DOHH2 (cell line): ENCODE data around the gene TLR9.
A peak's percentile ranks its signal among the peaks of the same experiment; 100 is the strongest.

Experiments
- H3F3A ChIP-seq: fragments of 200-600 bp; sonication (generic), shearing (Covaris generic); 2 replicates; pipeline ENCODE4 v1.6.0; 2016; ENCODE audit warnings: antibody characterized with exemption, mild to moderate bottlenecking; ENCODE audit not compliant: control insufficient read depth, insufficient read depth
- H3K27ac ChIP-seq: fragments of 200-600 bp; sonication (generic); 2 replicates; pipeline ENCODE4 v1.5.1; 2014; ENCODE audit warnings: low read depth, mild to moderate bottlenecking, low read length, moderate library complexity
- H3K27me3 ChIP-seq: fragments of 200-600 bp; sonication (generic); 2 replicates; pipeline ENCODE4 v1.6.1; 2014; ENCODE audit warnings: mild to moderate bottlenecking, low read length, mixed read lengths; ENCODE audit not compliant: control insufficient read depth
- H3K36me3 ChIP-seq: fragments of 200-600 bp; sonication (generic); 2 replicates; pipeline ENCODE4 v1.6.1; 2014; ENCODE audit warnings: mild to moderate bottlenecking, low read length, moderate library complexity, mixed read lengths; ENCODE audit not compliant: control insufficient read depth
- H3K4me1 ChIP-seq: fragments of 200-600 bp; sonication (generic); 2 replicates; pipeline ENCODE4 v1.6.1; 2014; ENCODE audit warnings: mild to moderate bottlenecking, low read length, mixed read lengths; ENCODE audit not compliant: control insufficient read depth
- H3K4me2 ChIP-seq: fragments of 200-600 bp; sonication (generic); 2 replicates; pipeline ENCODE4 v1.6.0; 2014; ENCODE audit warnings: mild to moderate bottlenecking, low read length, moderate library complexity
- H3K4me3 ChIP-seq: fragments of 200-600 bp; sonication (generic); 2 replicates; pipeline ENCODE4 v1.5.1; 2014; ENCODE audit warnings: mild to moderate bottlenecking, low read length, mixed read lengths
- H3K79me2 ChIP-seq: fragments of 200-600 bp; sonication (generic); 2 replicates; pipeline ENCODE4 v1.6.1; 2014; ENCODE audit warnings: mild to moderate bottlenecking, low read length, mixed read lengths; ENCODE audit not compliant: control insufficient read depth
- H3K9me2 ChIP-seq: fragments of 200-600 bp; sonication (generic); replicated peaks from 2 replicates; pipeline ENCODE4 v1.6.1; 2014; ENCODE audit warnings: mild to moderate bottlenecking, low read length, mixed read lengths; ENCODE audit not compliant: control insufficient read depth
- H3K9me3 ChIP-seq: fragments of 200-600 bp; sonication (generic); 2 replicates; pipeline ENCODE4 v1.6.1; 2014; ENCODE audit warnings: antibody characterized with exemption, low read length, mixed read lengths; ENCODE audit not compliant: control insufficient read depth, insufficient read depth
- H4K20me1 ChIP-seq: fragments of 200-600 bp; sonication (generic); 2 replicates; pipeline ENCODE4 v1.6.0; 2014; ENCODE audit warnings: low read depth, mild to moderate bottlenecking, antibody characterized with exemption, low read length, moderate library complexity; ENCODE audit not compliant: control insufficient read depth, insufficient read depth
- CTCF ChIP-seq: fragments of 200-600 bp; sonication (generic); IDR thresholded peaks from one replicate; pipeline ENCODE4 v1.5.1; 2014; ENCODE audit warnings: antibody characterized with exemption, mild to moderate bottlenecking, low read depth, low read length; ENCODE audit not compliant: poor library complexity, severe bottlenecking
- EZH2phosphoT487 ChIP-seq: fragments of 200-600 bp; sonication (generic); IDR thresholded peaks from 2 replicates; pipeline ENCODE4 v1.6.1; 2017; ENCODE audit warnings: borderline replicate concordance, mild to moderate bottlenecking, antibody characterized with exemption, low read length, moderate library complexity, mixed read lengths

Gene TLR9

DNA sequence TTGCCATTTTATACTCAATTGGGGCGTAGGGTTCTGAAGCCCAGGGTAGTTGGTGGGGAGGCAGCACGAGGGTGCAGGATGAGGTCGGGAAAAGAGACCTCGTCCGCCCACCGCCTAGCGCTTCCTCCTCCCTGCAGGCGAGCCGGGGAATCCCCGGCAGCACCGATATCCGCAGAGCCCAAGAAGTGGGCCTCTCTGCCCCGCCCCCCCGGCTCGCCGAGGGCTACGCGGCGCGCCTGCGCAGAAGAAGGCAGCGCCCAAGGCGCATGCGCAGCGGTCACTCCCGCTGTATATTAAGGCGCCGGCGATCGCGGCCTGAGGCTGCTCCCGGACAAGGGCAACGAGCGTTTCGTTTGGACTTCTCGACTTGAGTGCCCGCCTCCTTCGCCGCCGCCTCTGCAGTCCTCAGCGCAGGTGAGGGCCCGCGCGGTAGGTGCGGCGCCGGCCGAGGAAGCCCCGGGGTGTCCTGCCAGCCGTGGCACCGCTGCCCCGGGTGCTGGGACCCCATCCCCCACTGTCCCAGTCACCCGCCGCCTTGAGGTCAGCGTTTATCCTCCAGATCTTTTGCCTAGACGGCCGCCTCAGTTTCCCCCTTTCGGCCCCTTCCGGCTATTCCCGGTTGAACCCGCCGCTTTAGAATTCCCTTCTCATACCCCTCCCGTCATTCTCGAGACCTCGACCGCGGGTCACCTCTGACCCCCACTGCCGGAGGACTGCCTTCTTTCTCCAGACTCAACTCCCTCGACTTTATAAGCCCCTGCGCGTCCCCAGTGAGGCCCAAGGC is 27.4 kb downstream of the TLR9 start, which contains the start of gene ALAS1:
ALAS1 (plus strand) TSS at position 319 of the 784 bp plus-strand sequence. CDS start 1,082 bp downstream, outside the sequence.
- TF ChIP-seq EZH2phosphoT487 (no peak), CTCF (no peak)
- Histone ChIP-seq H3K9me2 (no peaks in the 10 kb centered on the region), H3F3A (no peaks in the 10 kb centered on the region), H3K9me3 (no peaks in the 10 kb centered on the region), H3K36me3 (peaks cover 45% of the 10 kb centered on the region), H3K27me3 (no peaks in the 10 kb centered on the region), H3K4me3 (peak within 1 kb of the TSS; percentile 93), H3K27ac (peak within 1 kb of the TSS; percentile 22), H3K4me1 (peaks cover 43% of the 10 kb centered on the region), H3K79me2 (peaks cover 16% of the 10 kb centered on the region), H3K4me2 (peak within 1 kb of the TSS; percentile 97), H4K20me1 (no peaks in the 10 kb centered on the region; the same call in 1 of the 2 replicates)

- H3K79me2 ChIP-seq, result peaks cover 16% of the 10 kb centered on the region
- H3K4me2 ChIP-seq, result peak overlapping the region; percentile 97
- H3K9me2 ChIP-seq, result no peaks in the 10 kb centered on the region
- no peaks in the 10 kb centered on the region for H3K9me3 ChIP-seq
- no peaks in the 10 kb centered on the region for H3K27me3 ChIP-seq
- H3K4me1 ChIP-seq, result peaks cover 39% of the 10 kb centered on the region
- peak overlapping the region; percentile 93 for H3K4me3 ChIP-seq
- H3K36me3 ChIP-seq, result peaks cover 40% of the 10 kb centered on the region
- H3F3A ChIP-seq, result no peaks in the 10 kb centered on the region
- TF ChIP-seq EZH2phosphoT487 (no peak), CTCF (no peak)
- H4K20me1 ChIP-seq, result no peaks in the 10 kb centered on the region; the same call in 1 of the 2 replicates
- peak overlapping the region; percentile 13 for H3K27ac ChIP-seq
Measured at GRCh38 chr3:52197499-52197841, 28.0 kb downstream of the TLR9 start.

DNA sequence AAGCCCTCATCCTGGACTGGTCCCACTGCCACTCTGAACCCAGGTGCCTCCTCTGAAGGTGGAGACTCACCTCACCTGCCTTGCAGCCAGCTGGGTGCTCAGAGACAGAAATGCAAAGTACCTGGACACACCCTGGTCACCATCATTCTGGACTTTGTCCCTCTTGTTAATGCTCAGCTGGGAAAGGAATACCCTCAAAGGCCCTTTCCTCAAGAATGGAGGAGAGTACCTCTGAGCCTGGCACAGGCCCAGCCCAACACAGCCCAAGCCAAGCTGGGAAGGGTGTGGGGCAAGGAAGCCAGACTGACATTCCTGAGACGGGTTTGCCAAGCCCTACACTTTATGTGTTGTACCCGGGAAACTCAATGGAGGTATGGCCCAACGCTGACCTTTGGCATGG is 28.5 kb downstream of the TLR9 start:
- no peaks in the 10 kb centered on the region; the same call in 1 of the 2 replicates for H4K20me1 ChIP-seq
- no peaks in the 10 kb centered on the region for H3F3A ChIP-seq
- no peak for TF ChIP-seq EZH2phosphoT487
- TF ChIP-seq CTCF, result no peak
- peaks cover 34% of the 10 kb centered on the region for H3K4me1 ChIP-seq
- H3K27me3 ChIP-seq, result no peaks in the 10 kb centered on the region
- H3K9me3 ChIP-seq, result no peaks in the 10 kb centered on the region
- H3K4me3 ChIP-seq, result no peak overlapping the region; the same call in 1 of the 2 replicates
- H3K36me3 ChIP-seq, result peaks cover 35% of the 10 kb centered on the region
- H3K9me2 ChIP-seq, result no peaks in the 10 kb centered on the region
- no peak overlapping the region for H3K27ac ChIP-seq
- H3K79me2 ChIP-seq, result peaks cover 16% of the 10 kb centered on the region
- H3K4me2 ChIP-seq, result peak overlapping the region; percentile 97
